A549 treated with AZD2906 at 1 μM for 4 hours (cell line): ENCODE data around the gene MTO1. TPM values are rescaled to one million over a fixed set of nuclear protein-coding genes. Genes with fewer than 3 reads are reported as not detected.

Experiments used
- total RNA-seq: library from RNA; stranded (reverse); fragments of 200-300 nt; extraction: Qiagen RNA extraction; gene quantifications from 5 replicates; pipeline ENCODE4 v1.2.3, GENCODE V29; 2022

MTO1 gene, protein sequence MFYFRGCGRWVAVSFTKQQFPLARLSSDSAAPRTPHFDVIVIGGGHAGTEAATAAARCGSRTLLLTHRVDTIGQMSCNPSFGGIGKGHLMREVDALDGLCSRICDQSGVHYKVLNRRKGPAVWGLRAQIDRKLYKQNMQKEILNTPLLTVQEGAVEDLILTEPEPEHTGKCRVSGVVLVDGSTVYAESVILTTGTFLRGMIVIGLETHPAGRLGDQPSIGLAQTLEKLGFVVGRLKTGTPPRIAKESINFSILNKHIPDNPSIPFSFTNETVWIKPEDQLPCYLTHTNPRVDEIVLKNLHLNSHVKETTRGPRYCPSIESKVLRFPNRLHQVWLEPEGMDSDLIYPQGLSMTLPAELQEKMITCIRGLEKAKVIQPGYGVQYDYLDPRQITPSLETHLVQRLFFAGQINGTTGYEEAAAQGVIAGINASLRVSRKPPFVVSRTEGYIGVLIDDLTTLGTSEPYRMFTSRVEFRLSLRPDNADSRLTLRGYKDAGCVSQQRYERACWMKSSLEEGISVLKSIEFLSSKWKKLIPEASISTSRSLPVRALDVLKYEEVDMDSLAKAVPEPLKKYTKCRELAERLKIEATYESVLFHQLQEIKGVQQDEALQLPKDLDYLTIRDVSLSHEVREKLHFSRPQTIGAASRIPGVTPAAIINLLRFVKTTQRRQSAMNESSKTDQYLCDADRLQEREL
- 8.8 to 10.4 TPM (median 9.5 TPM) in 5 replicates for total RNA-seq

DNA sequence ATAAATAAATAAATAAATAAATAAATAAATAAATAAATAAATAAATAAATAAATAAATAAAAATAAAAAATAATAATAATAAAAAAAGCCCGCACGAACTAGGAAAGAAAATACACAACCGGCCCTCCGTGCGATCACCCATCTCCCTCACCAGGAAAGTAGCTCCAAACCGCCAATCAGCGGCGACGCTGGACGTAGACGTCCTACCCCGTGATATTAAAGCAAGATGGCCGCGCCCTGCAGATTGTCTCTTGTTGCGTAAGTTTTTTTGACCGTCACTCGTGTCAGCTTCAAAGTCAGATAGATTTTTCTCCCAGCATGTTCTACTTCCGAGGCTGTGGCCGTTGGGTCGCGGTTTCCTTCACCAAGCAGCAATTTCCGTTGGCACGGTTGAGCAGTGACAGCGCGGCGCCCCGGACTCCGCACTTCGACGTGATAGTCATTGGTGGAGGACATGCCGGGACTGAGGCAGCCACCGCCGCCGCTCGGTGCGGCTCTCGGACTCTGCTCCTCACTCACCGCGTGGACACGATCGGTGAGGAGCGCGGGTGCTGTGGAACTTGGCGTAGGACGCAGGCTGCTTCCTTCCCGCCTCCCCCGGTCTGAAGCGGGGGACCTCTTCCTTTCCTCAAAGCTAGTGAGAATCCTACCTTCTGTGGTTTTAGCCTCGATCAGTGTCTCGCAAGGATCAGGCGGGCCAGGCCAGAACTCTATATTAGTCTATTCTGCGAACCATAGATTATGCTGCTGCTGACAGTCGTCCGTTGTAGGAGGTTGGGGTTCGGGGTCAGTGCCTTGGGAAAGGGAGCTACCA is at the start of gene MTO1:
TSS of gene MTO1 (plus strand) at position 201 of the 814 bp plus-strand sequence. CDS start at position 319, 118 bp downstream.

DNA sequence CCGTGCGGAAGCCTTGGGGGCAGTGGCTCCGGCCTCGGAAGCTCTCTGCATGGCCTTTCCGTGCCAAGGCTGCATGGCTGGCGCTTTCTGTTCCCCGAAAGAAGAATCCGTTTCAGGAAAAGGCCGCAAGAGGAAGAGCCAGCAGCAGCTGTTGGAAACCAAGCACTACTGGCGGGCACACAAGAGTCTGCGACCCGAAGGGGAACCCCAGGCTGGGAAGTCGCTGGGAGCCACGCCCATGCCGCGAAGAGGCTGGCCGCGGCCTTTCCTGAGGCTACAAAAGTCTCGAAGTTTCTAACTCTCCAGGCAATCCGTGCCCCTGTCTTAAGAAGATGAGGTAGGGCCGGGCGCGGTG is 9.5 kb upstream of the MTO1 start, which contains the start of gene CGAS:
TSS of gene CGAS (minus strand) at position 191 of the 355 bp plus-strand sequence. CDS start at position 75, 116 bp downstream.

DNA sequence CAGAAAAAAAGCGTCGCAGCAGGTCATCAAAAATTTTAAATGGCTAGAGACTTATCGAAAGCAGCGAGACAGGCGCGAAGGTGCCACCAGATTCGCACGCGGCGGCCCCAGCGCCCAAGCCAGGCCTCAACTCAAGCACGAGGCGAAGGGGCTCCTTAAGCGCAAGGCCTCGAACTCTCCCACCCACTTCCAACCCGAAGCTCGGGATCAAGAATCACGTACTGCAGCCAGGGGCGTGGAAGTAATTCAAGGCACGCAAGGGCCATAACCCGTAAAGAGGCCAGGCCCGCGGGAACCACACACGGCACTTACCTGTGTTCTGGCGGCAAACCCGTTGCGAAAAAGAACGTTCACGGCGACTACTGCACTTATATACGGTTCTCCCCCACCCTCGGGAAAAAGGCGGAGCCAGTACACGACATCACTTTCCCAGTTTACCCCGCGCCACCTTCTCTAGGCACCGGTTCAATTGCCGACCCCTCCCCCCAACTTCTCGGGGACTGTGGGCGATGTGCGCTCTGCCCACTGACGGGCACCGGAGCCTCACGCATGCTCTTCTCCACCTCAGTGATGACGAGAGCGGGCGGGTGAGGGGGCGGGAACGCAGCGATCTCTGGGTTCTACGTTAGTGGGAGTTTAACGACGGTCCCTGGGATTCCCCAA is 59.3 kb downstream of the MTO1 start, which contains the start of gene EEF1A1:
TSS of gene EEF1A1 (minus strand) at position 345 of the 663 bp plus-strand sequence. CDS start 1,006 bp downstream, outside the sequence.

Other genes with a start within 250 kb of the MTO1 start
- 0.22 to 0.33 TPM (median 0.26 TPM) in 5 replicates for gene KHDC1L, start 236.2 kb upstream of the MTO1 start, total RNA-seq
- gene KHDC1, start 198.5 kb upstream of the MTO1 start, total RNA-seq, result 2.8 to 3.9 TPM (median 3.3 TPM) in 5 replicates
- gene DPPA5, start 107.5 kb upstream of the MTO1 start, total RNA-seq, result not detected in 5 replicates
- not detected in 5 replicates for gene KHDC3L, start 99.1 kb upstream of the MTO1 start, total RNA-seq
- not detected in 5 replicates for gene OOEP, start 91.8 kb upstream of the MTO1 start, total RNA-seq
- not detected in 5 replicates for gene DDX43, start 66.9 kb upstream of the MTO1 start, total RNA-seq
- gene CGAS, start 9.4 kb upstream of the MTO1 start, total RNA-seq, result 3.6 to 4.3 TPM (median 4.2 TPM) in 5 replicates
- 7,252 to 8,874 TPM (median 7,528 TPM) in 5 replicates for gene EEF1A1, start 59.3 kb downstream of the MTO1 start, total RNA-seq
- gene SLC17A5, start 192.3 kb downstream of the MTO1 start, total RNA-seq, result 12.0 to 14.6 TPM (median 14.1 TPM) in 5 replicates
- 45.5 to 70.4 TPM (median 63.8 TPM) in 5 replicates for gene CD109, start 234.5 kb downstream of the MTO1 start, total RNA-seq